Ovary (tissue), 3 donors: ENCODE results near the gene TTC38.

ENCODE experiments used
- CTCF ChIP-seq, 3 donors: fragments of 450-650 bp in 2 of 3; fragments of 200-600 bp in 1 of 3; IDR thresholded peaks; one replicate each; pipeline versions ENCODE4 v1.5.1 to v1.8.0; 2016 to 2022; ENCODE audit warnings: antibody characterized with exemption in 3 of 3, mild to moderate bottlenecking in 1 of 3
- EP300 ChIP-seq: sonication (generic); formaldehyde crosslinking; IDR thresholded peaks from one replicate; pipeline ENCODE4 v1.6.1; 2017; ENCODE audit warnings: antibody characterized with exemption
- donor health status: DM: no; HTN: no; CAD: no.

DNA sequence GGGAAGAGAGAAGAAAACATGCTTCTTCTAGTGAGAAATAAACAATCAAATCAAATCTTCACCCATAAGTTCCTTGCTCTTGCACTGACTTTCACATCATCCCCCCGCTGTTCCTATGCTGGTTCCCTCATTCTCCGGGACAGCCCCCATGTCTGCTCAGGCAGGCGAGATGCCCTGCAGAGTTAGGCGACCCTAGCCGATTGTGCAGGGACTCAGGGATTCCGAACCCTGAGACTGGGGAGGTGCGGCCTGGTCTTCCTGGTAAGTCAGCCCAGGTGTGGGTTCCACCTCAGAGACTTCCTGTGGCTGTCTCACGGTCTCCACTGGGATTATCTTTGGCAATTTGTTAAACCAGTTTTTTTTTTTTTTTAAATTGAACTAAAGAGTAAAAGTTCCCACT lies 6.6 kb downstream of the TTC38 start:
- TF ChIP-seq CTCF (IDR thresholded peaks at IDR 0.05) (no peak), EP300 (no peak)
